GM19324 (cell line): ENCODE data around the gene F11R.
"Not testable (repeated sequence)": the region's sequence is repeated elsewhere in the genome, so short reads cannot be mapped to it uniquely, and the experiment has no call there.

ENCODE experiments used
- ATAC-seq: cut with Tn5 transposase; IDR thresholded peaks from one replicate; pipeline ENCODE4 v1.9.1; 2021; ENCODE audit warnings: mild to moderate bottlenecking, moderate library complexity; ENCODE audit not compliant: unreplicated experiment, low FRiP score

The F11R gene

DNA sequence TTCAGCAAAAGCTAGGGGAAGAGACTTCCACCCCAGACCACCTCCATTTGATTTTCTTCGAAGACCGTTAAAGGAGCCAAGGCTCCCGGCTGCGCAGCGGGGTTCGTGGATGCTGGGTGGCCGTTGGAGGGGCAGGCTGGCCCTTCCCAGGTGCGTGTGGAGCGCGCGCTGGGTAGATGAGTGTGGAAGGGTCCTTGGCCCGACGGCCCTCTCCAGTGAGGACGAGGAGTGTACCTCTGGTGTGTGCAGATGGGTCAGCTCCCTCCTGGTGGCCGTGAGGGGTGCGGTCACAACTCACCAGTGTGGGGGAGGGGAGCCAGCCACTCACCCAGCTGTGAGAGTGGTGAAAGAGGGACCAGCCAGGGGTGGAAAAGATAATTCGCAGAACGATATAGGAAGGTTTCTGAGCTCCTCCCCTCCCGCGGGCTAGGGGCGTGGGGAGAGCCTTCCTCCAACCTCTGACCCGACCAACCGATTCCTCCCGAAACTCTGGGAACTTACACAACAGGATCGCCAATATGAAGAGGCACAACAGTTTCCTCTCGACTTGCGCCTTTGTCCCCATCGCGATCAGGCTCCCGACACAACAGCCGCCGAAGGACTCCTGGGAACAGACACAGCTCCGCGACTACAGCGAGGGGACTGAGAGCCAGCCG, at the start of gene F11R:
F11R (minus strand) TSS at position 644 of the 656 bp plus-strand sequence; CDS start at position 565, 79 bp downstream.
- ATAC-seq = peak; percentile 44

DNA sequence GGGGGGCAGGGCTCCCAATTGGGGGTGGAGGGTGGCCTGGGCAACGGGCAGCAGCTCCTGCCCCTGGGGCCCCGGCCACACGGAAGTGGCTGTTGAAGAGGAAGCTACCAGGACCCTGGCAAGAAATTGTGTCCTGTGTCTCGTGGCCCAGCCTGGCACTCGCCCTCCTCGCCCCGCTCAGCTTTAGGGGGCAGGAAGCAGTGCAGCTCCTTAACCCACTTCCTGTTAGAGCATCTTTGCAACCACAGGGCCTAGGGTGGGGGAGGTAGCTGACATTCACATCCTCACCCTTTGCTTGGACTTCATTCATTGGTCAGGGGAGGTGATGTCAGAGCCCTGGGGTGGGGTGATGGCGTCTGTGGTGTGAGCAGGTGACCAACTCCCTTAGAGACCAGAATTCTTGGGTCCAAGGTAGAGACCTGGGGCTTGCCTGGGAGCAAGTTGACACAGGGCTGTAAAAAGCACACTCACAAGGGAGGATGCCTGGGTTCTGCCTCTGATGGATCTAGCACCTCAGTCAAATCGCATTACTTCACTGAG, 48.8 kb upstream of the F11R start, which contains the start of gene ARHGAP30:
ARHGAP30 (minus strand) TSS at position 161 of the 540 bp plus-strand sequence. CDS start 267 bp downstream, outside the sequence.
- peak; percentile 88 for ATAC-seq

DNA sequence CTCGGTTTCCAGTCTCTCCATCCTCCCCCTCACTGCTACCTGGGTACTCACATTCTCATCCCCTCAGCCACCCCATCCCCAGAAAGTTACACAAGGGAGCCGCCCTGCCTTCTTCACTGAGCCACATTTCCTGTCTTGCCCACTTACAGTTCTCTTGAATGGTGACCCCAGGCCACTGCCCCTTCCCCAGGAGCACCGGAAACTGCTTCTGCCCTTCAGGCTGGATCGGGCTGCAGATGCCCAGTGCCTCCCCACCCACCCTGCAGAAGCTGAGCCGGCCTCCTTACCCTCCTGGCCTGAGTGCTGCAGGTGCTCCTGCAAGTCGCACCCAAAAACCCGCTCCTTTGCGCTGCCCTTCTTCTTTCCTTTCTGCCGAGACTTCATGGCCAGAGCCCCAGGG, 48.3 kb upstream of the F11R start:
- ATAC-seq = no peak

DNA sequence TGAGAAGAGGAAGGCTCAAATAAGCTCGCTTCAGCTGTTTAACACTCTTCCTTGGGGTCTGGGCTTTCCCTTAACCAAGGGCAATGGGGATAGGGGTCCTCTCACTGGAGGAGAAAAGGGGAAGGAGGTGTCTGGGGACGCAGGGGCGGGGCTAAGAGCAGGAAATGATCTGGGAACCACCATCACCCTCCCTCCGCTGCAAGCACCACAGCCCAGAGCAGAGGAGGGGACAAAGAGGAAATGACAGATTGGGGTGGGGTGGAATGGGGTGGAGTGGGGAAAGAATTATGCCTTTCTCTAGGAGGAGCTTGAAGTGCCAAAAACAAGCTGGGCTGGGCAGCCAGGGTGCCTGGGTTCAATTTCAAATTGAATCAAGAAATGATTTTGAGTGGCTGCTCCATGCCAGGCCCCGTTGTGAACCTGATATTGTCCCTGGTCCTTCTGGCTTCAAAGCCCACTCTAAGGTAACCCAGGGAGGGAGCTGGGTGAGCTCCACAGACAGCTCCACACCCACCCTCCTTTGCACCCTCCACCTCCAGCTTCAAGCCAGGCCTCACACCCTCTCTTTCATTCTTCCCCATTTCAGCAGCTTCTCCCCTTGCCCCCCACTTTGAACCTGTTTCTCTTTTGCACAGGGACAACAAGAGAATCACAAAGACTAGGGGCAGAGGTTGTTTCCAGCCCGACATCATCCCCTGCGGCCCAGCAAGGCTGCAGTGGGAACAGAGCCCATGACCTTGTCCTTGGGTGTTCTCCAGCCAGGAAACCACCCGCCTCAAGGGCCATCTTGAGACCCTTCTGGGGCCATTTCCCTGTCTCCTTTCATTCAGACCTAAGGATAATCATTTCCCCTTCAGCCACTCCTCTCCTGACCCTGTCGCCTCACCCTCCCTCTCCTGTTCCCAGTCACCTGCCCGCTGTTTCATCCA, 47.6 kb upstream of the F11R start:
- ATAC-seq = peak; percentile 46

DNA sequence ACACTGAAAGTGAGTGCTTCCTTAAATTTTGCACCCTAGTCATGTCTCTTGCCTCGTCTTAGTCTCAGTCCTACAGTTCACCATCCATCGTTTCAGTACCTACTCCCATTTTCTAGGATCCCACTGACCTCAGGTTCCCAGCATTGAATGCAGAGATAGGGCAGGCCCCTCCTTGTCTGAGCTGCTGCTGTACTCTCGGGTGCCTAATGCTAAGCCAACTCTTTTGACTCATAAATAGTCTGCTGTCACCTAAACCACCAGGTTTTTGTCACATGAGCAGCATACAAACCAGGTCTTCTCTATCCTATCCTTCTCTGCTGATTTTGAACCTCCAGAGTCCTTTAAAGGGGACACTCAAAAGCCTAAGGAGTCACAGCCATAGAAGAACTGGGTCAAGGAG, 45.7 kb upstream of the F11R start:
- ATAC-seq = no peak

DNA sequence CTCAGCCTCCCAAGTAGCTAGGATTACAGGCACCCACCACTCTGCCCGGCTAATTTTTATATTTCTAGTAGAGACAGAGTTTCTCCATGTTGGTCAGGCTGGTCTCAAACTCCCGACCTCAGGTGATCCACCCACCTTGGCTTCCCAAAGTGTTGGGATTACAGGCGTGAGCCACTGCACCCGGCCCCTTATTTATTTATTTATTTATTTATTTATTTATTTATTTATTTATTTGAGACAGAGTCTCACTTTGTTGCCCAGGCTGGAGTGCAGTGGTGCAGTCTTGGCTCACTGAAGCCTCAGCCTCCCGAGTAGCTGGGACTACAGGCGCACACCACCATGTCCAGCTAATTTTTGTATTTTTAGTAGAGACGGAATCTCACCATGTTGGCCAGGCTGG, 44.7 kb upstream of the F11R start:
- not testable (repeated sequence) for ATAC-seq

DNA sequence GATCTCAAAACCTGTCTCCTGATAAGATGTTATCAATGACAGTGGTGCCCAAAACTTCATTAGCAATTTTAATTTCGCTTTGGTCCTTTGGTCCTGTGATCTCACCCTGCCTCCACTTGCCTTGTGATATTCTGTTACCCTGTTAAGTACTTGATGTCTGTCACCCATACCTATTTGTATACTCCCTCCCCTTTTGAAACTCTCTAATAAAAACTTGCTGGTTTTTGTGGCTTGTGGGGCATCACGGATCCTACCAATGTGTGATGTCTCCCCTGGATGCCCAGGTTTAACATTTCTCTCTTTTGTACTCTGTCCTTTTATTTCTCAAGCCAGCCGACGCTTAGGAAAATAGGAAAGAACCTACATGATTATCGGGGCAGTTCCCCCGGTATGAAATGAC, 43.0 kb upstream of the F11R start:
- not testable (repeated sequence) for ATAC-seq

DNA sequence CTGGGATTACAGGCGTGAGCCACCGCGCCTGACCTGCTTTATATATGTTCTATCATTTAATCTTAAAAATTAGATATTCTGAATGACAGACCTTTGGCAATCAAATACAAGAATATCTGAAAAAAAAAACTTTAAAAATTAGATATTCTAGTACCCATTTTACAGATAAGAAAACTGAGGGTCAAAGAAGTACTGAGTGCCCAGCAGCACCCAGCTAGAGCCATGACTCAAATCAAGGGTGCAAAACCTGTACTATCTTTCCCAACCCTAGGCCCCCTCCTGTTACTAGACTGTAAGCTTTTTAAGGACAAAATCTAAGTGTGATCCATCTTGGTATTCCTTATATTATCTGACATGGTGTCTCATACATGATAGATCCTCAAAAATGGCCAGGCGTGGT, 40.5 kb upstream of the F11R start:
- ATAC-seq = no peak

DNA sequence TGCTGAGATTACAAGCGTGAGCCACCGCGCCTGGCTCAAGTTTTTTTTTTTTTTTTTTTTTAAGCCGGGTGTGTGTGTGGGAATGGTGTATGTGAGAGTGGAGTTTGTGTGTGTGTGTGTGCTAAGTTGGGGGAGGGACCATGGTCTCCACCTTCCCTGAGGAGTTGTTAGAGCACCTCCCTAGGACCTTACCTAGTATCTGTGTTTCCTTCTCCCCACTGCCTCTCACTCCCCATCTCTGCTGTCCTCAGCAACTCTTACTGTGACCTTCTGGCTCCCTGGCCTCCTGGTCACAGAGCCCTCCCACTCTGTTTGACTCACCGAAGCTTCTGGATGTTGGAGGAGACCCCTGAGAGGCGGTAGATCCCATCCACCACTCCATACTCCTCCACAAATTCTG, 38.3 kb upstream of the F11R start:
- no peak for ATAC-seq

DNA sequence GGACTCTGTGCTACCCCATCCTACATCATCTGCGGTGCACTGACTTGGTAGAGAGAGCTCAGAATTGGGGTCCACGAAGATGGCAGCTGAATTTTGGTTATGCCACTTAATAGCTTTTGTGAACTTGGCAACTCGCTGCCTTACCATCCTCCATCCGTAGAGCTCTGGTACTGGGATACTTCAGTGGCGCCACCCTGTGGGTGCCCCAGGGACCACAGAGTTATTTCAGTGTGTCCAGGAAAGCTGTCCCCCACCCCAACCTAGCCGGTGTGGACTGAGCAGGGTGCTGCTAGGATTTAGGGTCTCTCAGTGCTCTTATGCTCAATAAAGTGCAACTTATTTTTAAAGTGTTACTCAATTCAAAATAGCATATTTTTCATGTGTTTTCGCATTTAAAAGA, 33.9 kb upstream of the F11R start:
- ATAC-seq = no peak

DNA sequence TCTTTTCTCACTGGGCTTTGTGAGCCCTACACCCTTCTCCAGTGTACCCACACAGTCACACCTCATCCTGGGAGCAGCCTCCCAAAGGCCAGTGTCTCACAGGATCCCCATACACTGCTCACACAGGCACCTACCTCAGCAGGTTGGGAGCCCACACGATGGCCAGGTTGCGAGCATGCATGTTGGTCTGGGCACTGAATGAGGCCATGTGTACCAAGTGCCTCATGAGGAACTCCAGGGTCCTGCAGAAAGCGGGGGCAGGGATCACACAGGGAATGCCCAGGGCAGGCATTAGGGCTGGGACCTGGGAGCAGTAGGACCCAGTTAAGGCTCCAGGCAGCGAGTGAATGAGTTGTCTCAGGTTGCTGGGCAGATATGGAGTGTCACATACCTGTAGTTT, 33.3 kb upstream of the F11R start:
- ATAC-seq = no peak

DNA sequence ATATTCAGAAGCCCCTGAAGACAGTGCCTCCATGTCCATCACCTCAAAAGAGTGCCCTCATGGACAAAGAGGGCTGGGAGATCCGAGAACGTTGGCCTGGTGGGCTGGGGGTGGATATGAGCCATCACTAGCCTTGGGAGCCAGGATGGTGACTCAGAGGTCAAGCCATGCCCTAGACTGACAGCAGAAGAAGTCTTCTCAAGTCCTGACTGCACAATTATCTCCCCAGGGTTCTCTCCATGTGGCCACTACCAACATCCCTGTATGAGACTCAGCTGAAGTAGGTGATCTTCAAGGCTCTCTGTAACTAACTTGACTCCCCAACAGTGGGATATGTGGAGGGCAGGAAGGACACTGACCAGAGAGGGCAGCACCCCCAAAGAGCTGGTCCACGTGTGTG, 31.9 kb upstream of the F11R start:
- ATAC-seq = no peak

DNA sequence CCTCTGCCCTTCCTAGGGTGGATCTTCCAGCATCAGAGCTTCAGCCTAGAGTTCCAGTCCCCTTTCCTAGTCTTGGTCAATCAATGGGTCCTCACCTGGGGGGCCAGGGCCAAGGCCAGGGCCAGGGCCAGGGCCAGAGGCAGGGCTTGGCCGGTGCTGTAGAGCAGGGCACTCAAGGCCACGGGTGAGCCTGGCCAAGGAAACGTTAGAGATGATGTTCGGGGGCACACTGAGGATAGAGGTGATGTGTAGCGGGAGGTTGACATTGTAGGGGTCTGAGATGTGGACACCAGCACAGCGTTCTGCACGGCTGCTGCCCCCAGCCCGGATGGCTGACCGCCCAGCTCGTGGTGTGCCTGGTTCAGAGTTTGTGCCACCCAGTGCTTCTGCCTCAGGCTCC, 30.3 kb upstream of the F11R start:
- ATAC-seq = no peak

DNA sequence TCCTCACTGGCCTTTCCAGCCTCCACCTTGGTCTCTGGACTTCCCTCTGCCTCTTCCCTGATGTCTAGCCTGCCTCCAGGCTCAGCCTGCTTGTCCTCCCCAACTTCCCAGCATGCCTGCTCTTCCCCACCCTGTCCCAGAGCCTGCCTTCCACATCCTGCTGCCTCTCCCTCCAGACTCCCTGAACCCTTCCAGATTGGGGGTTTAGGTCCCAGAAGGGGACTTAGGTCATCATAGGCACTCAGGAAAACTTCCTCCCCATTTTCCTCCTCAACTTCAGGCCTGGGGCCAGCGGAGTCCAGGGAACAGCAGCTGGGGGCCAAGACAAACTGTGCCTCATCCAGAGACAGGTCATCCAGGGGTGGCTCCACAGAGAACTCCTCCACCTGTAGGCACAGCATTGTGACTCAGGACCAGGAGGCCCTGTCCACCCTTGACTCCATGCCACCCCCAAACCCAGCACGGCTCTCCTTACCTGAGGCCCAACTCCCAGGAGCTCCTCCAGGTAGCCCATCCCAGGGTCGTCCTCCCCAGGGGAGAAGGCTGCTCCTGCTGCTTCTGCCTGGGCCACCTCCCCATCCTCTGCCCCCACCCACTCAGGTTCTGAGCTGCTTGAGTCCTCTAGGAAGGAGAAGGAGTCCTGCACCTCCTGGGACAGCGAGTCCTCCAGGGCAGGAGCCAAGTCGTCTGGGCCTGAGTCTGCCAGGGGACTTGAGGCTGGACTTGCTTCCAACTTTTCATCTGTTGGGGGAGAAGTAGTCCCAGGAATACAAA, 28.2 kb upstream of the F11R start:
- no peak for ATAC-seq

DNA sequence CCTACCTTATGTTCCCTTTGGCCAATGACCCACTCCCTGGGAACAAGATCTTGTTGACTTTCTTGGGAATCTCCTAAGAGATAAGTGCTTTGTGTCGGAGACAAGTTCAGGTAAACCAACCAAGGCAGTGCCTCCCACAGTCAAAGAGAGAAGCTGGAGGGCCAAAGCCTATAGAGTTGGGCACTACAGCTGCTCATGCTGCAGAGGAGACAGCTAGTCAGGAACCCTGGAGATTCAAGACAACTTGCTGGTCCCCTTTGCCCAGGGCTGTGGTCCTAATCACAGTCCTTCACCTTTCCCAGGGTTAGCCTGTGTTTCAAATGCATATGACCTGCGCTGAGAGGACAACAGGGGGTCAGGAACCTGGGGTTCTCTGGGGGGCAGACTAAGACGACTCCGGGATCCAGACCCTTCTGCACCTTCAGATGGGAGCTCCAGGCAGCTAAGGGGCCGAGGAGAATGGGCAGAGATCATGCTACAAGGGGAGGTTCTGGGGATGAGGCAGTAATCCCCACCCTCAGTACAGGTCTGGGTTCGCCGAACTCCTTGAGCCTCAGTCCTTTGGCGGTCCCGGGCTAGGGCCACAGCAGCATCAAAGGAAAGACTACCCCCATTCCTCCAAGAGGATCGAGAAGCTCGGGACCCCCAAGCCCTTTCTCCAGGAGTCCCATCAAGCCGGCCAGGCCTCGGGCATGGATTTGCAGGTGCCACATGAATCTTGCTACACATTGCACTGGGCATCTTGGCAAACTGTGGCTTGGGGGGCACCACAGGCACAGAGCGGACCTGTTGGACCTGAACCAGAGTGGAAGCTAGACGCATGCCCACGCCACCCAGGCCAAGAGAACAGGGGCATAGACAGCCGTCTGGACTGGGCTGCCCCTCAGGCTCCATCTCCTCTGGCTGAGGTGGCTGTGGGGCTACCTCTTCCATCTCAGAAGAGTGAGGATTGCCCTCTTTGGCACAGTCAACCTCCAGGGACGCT, 26.8 kb upstream of the F11R start:
- no peak for ATAC-seq

DNA sequence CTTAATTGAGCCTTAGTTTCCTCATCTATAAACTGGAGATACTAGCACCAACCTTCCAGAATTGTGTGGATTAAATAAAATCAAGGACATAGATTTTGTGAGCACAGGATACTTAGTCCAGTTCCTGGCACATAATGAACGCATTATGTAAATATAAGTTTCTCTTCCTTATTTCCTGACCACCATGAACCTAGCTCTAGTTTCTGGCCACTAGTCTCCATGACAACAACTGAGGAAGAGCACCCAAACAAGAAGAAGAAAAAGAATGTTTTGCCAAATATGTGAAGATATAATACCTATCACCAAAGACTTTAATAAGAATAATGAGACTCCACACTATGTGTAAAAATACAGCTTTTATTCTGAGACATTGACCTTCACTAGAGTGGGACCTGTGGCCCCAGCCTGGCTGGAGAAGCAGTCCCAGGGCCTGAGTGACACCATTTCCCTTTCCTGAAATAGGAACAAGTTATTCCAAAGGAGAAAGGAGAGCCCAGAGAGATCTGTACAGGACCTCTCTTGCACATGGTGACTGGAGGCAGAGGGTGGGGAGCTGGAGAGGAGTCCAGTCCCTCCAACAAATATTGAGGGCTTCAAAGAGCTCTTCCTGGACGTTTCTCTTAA, 25.8 kb upstream of the F11R start:
- ATAC-seq = no peak

DNA sequence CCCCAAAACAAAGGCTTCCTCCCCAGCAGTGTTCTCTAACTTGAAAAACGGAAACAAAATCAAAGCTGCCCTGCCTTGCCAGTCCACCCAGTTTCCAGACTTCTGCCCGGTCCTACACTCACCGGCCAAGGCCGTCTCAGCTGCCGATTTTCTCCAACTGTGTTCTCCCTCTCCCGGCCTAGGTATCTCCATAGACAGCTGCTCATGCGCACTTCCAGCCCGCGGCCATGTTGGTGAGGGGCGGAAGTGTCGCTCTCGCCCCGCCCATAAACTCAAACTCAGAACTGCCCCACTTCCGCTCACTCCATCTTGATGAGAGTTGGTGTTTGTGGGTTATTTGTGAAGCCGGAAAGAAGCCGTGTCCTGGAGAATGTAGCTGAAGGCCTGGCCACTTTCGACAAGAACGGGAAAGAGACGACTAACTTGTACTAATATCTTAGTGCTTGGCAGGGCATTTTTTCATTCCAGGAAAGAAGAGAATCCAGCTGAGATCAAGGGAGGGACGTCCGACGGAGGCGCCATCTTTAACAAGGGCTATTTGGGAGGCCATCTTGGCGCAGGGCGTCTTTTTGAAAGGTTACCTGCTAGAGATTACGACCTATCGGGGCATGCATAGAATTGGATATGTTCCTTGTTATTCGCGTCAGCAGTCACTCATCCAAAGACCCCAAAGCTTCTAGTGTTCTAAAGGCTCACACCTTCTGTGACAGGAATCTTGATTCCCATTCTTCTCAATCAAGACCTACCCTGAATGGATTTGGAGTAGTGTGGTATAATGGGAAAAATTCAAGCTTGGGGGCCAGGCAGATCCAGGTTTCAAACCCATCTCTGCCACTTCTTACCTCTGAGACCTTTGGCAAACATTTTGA, 25.0 kb upstream of the F11R start, which contains the start of gene USF1:
USF1 (minus strand) TSS at position 242 of the 869 bp plus-strand sequence. CDS start 2,702 bp downstream, outside the sequence.
- ATAC-seq = peak; percentile 66
